Measurements from ENCODE around the gene BATF2.
A peak's percentile ranks its signal among the peaks of the same experiment; 100 is the strongest.

The BATF2 gene

DNA sequence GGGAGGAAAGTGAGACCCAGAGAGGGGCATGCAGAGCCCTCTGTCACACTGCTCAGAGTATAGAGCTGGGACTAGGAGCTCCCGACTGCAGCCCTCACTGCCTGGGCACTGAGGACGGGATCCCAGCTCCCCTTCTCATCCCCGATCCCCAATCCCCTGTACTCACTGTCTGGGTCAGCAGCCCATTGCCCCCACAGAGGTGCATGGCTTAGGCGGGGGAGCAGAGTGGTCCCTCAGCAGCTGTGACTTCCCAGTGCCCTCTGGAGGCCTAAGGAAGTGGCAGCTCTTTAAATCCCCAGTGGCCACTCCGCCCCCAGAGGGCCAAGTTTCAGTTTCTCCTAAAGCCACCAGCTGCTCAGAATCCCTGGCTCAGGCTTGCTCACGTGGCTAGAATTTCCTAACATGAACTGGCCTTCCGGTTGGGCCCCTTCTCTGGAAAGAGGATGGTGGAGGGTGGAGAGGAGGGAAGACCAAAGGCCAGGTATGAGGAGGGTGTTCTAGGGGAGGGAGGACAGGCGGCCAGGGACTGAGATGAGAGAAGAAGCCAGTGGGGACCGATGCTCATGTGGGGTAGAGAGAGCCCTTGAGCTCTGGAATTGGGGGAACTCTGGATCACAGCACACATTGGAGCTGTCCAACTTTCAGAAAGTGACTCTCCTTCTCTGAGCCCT lies at the start of gene BATF2:
Gene BATF2, minus strand, starts transcription at position 262 of the 671 bp plus-strand sequence. Its CDS starts 57 bp downstream, at position 205.
- H3K27ac ChIP-seq = no peak within 1 kb of the TSS
- TF ChIP-seq ZFX (IDR thresholded peaks at IDR 0.05) (no peak), CTCF (conservative IDR thresholded peaks at IDR 0.05) (no peak)

GRCh38 chr11:65045728-65046127 lies 49.0 kb upstream of the BATF2 start:
- no peak for TF ChIP-seq CTCF (conservative IDR thresholded peaks at IDR 0.05)
- no peak for TF ChIP-seq ZFX (IDR thresholded peaks at IDR 0.05)
- H3K27ac ChIP-seq = no peak overlapping the region

DNA sequence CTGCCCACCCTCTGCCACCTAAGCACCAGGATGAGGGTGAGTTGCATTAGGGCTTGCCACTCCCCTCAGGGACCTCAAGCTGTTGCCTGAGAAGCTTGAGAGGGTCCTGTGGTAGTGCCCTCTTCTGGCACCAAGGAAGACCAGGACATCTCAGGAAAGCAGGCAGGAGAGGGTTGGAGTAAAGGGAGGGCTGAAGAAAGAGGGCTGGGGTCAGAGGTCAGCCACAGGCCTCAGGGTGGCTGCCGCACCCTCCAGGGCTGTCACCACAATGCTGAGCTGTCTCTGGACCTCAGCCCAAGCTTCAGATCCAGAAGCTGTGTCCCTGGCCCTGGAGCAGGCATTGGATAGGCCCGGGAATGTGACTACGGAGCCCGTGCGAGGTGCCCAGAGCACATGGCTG lies 48.3 kb upstream of the BATF2 start:
- TF ChIP-seq ZFX (IDR thresholded peaks at IDR 0.05) (no peak), CTCF (conservative IDR thresholded peaks at IDR 0.05) (no peak)
- no peak overlapping the region for H3K27ac ChIP-seq

GRCh38 chr11:65043881-65044501 lies 47.2 kb upstream of the BATF2 start:
- H3K27ac ChIP-seq = no peak overlapping the region
- TF ChIP-seq CTCF (conservative IDR thresholded peaks at IDR 0.05) = no peak
- no peak for TF ChIP-seq ZFX (IDR thresholded peaks at IDR 0.05)

- no peak overlapping the region; the same call in 1 of the 2 replicates for H3K27ac ChIP-seq
- TF ChIP-seq ZFX (IDR thresholded peaks at IDR 0.05) (no peak), CTCF (conservative IDR thresholded peaks at IDR 0.05) (no peak)
These were observed 46.1 kb upstream of the BATF2 start for GRCh38 chr11:65042891-65043290.

DNA sequence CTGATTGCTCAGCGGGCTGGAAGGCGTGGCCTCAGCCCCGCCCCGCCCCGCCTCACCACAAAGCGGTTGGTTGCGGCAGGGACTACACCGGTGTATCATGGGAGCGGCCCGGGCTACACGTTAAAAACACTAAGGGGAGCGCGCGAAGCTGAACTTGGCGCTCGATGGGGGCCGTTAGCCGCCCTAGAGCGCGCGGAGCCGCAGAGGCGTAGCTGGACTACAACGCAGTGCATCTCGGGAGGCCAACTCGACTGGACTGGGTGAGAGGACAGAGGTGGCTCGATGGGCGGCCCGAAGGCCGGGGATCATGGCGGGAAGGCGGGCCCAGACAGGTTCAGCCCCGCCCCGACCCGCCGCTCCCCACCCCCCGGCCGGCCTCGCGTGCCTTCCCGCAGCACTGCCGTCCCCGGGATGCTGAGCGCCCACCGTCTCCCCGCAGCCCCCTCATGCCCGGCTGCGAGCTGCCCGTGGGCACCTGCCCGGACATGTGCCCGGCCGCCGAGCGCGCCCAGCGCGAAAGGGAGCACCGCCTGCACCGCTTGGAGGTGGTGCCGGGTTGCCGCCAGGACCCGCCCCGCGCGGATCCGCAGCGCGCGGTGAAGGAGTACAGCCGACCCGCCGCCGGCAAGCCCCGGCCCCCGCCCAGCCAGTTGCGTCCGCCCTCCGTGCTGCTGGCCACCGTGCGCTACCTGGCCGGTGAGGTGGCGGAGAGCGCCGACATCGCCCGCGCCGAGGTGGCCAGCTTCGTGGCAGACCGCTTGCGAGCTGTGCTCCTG lies 44.3 kb upstream of the BATF2 start, which contains the start of gene SAC3D1:
Gene SAC3D1, plus strand, starts transcription at position 364 of the 776 bp plus-strand sequence. Its CDS starts 83 bp downstream, at position 447.
- no peak for TF ChIP-seq CTCF (conservative IDR thresholded peaks at IDR 0.05)
- no peak for TF ChIP-seq ZFX (IDR thresholded peaks at IDR 0.05)
- H3K27ac ChIP-seq = peak within 1 kb of the TSS; percentile 92

GRCh38 chr11:65040520-65040846 lies 43.7 kb upstream of the BATF2 start:
- TF ChIP-seq ZFX (IDR thresholded peaks at IDR 0.05) = no peak
- TF ChIP-seq CTCF (conservative IDR thresholded peaks at IDR 0.05) = no peak

More at GRCh38 chr11:65040520-65040846, 43.7 kb upstream of the BATF2 start:
- H3K27ac ChIP-seq = peak overlapping the region; percentile 92
